A673 (cell line): ENCODE data around the gene RFXANK. TPM values are rescaled to one million over a fixed set of nuclear protein-coding genes. Genes with fewer than 3 reads are reported as not detected.

Experiments
- BruUV-seq: library from RNA; stranded (reverse); fragments of 400-500 nt; replicated peaks from 2 replicates; lab custom pipeline; 2021; lab: Mats Ljungman, UMichigan
- CTCF ChIA-PET: fragments of 300-600 bp; sonication (Branson Sonifier 250); formaldehyde crosslinking; loops from one replicate; lab custom pipeline; 2022; ENCODE audit warnings: antibody characterized with exemption; lab: Charles Lee
- POLR2A ChIA-PET: fragments of 300-600 bp; sonication (Branson Sonifier 250); formaldehyde crosslinking; loops from one replicate; lab custom pipeline; 2022; ENCODE audit warnings: antibody characterized with exemption; ENCODE audit not compliant: low non-redundant PET; lab: Charles Lee
- DNase-seq: peaks from one replicate; pipeline ENCODE4 v3.0.0-alpha.2; 2015; ENCODE audit warnings: low spot score
- H3K27ac ChIP-seq: fragments of 200-600 bp; sonication (generic); 2 replicates; pipeline ENCODE4 v1.5.1; 2016; ENCODE audit warnings: mixed run types, low read depth, mild to moderate bottlenecking, mixed read lengths, antibody characterized with exemption, low read length; ENCODE audit not compliant: poor library complexity, severe bottlenecking
- H3K27me3 ChIP-seq: fragments of 200-600 bp; sonication (generic); replicated peaks from 2 replicates; pipeline ENCODE4 v1.6.1; 2017; ENCODE audit warnings: mixed run types, low read depth, mild to moderate bottlenecking, mixed read lengths, antibody characterized with exemption, low read length; ENCODE audit not compliant: insufficient read depth, poor library complexity
- H3K36me3 ChIP-seq: fragments of 200-600 bp; sonication (generic); 2 replicates; pipeline ENCODE4 v1.6.1; 2016; ENCODE audit warnings: mixed run types, mild to moderate bottlenecking, mixed read lengths, antibody characterized with exemption, low read length; ENCODE audit not compliant: insufficient read depth, poor library complexity, severe bottlenecking
- H3K4me1 ChIP-seq: fragments of 200-600 bp; sonication (generic); 2 replicates; pipeline ENCODE4 v1.6.1; 2017; ENCODE audit warnings: mixed run types, mild to moderate bottlenecking, mixed read lengths, antibody characterized with exemption, low read length; ENCODE audit not compliant: insufficient read depth, poor library complexity, severe bottlenecking
- H3K4me3 ChIP-seq: fragments of 200-600 bp; sonication (generic); 2 replicates; pipeline ENCODE4 v1.5.1; 2016; ENCODE audit warnings: low read depth, mixed run types, mild to moderate bottlenecking, mixed read lengths, low read length; ENCODE audit not compliant: poor library complexity, severe bottlenecking
- H3K9me3 ChIP-seq: fragments of 200-600 bp; sonication (generic); 2 replicates; pipeline ENCODE4 v1.6.1; 2016; ENCODE audit warnings: mixed run types, low read depth, mild to moderate bottlenecking, mixed read lengths, antibody characterized with exemption, low read length; ENCODE audit not compliant: poor library complexity, severe bottlenecking
- CTCF ChIP-seq: fragments of 300-800, 200-600 bp; sonication (generic); conservative IDR thresholded peaks from 2 replicates; pipeline ENCODE4 v1.5.1; 2017; ENCODE audit warnings: low read depth, mild to moderate bottlenecking, antibody characterized with exemption, low read length, moderate library complexity, mixed read lengths
- EZH2 ChIP-seq: fragments of 200-600 bp; sonication (generic); IDR thresholded peaks from 2 replicates; pipeline ENCODE4 v1.6.1; 2017; ENCODE audit warnings: borderline replicate concordance, low read depth, mild to moderate bottlenecking, mixed read lengths, antibody characterized with exemption, low read length; ENCODE audit not compliant: poor library complexity, severe bottlenecking
- intact Hi-C: fragments of 100-400 bp; cut with micrococcal nuclease; formaldehyde crosslinking; loops from one replicate; pipeline ENCODE4 v1.10.0; 2022; ENCODE audit not compliant: unreplicated experiment
- total RNA-seq: library from RNA; stranded (reverse); gene quantifications from 2 replicates; pipeline ENCODE4 v1.2.3, GENCODE V29; 2021

Gene RFXANK
- total RNA-seq, 1 experiment from 2014 or later = 96.3 TPM

- Histone ChIP-seq H3K36me3 (peaks cover 16% of the 10 kb centered on the region), H3K27ac (peak overlapping the region; percentile 89), H3K4me1 (peaks cover 10% of the 10 kb centered on the region), H3K4me3 (peak overlapping the region; percentile 68), H3K27me3 (no peaks in the 10 kb centered on the region), H3K9me3 (no peaks in the 10 kb centered on the region)
- BruUV-seq = no TSS peak
- POLR2A ChIA-PET = interaction anchor here (0.8 kb wide), 1 partner anchor 12 kb away, joined by 7 read pairs; no protein-coding TSS in a partner anchor
- DNase-seq = no peak
- no peak for TF ChIP-seq EZH2
- no peak for TF ChIP-seq CTCF
- CTCF ChIA-PET = no interaction called here
- intact Hi-C loops = no loop called here
Observed at GRCh38 chr19:19202707-19203011, 10.6 kb downstream of the RFXANK start.

GRCh38 chr19:19203012-19203856, 11.2 kb downstream of the RFXANK start, which contains the start of gene NR2C2AP:
NR2C2AP (minus strand) TSS chr19:19203414; CDS start chr19:19203060, 354 bp downstream.
- CTCF ChIA-PET = interaction anchor here (0.7 kb wide), 1 partner anchor 12 kb away, joined by 13 read pairs; the partner anchor contains the start of gene BORCS8
- H3K36me3 ChIP-seq = peaks cover 13% of the 10 kb centered on the region
- no peak for TF ChIP-seq CTCF
- no peak for TF ChIP-seq EZH2
- peaks cover 10% of the 10 kb centered on the region for H3K4me1 ChIP-seq
- H3K27ac ChIP-seq = peak within 1 kb of the TSS; percentile 89
- H3K4me3 ChIP-seq = peak within 1 kb of the TSS; percentile 68
- POLR2A ChIA-PET = interaction anchor here (0.8 kb wide), 1 partner anchor 11 kb away, joined by 7 read pairs; no protein-coding TSS in a partner anchor
- intact Hi-C loops = no loop called here
- no peaks in the 10 kb centered on the region for H3K27me3 ChIP-seq
- peak; percentile 96 for DNase-seq
- H3K9me3 ChIP-seq = no peaks in the 10 kb centered on the region
- BruUV-seq = TSS peak; percentile 89

GRCh38 chr19:19204181-19204580, 12.1 kb downstream of the RFXANK start:
- Histone ChIP-seq H3K36me3 (peaks cover 8% of the 10 kb centered on the region), H3K27ac (no peak overlapping the region), H3K4me3 (no peak overlapping the region), H3K27me3 (no peaks in the 10 kb centered on the region), H3K4me1 (peaks cover 10% of the 10 kb centered on the region), H3K9me3 (no peaks in the 10 kb centered on the region)
- ChIA-PET POLR2A (no interaction called here), CTCF (interaction anchor here (0.7 kb wide), 1 partner anchor 12 kb away, joined by 13 read pairs; the partner anchor contains the start of gene BORCS8)
- intact Hi-C loops = no loop called here
- no TSS peak for BruUV-seq
- no peak for DNase-seq
- TF ChIP-seq EZH2 (no peak), CTCF (0 out of 2 replicates have a peak, but pooled peaks have one; percentile 10)
